Peyer's patch (tissue), 4 donors: Measurements from ENCODE around the gene YTHDF1. TPM values are rescaled to one million over a fixed set of nuclear protein-coding genes. Genes with fewer than 3 reads are reported as not detected.

Experiments
- DNase-seq, 3 donors: peaks; one replicate each; pipeline ENCODE4 v3.0.0-alpha.2; 2017 to 2019
- H3K27ac ChIP-seq, 4 donors: fragments of 200-600 bp; sonication (generic); one replicate each; pipeline ENCODE4 v1.5.1; 2016 to 2019
- H3K27me3 ChIP-seq, 2 donors: fragments of 200-600 bp; sonication (generic); one replicate each; pipeline ENCODE4 v1.5.1; 2019
- H3K36me3 ChIP-seq, 3 donors: fragments of 200-600 bp; sonication (generic); one replicate each; pipeline ENCODE4 v1.5.1; 2016 to 2019
- H3K4me1 ChIP-seq, 4 donors: fragments of 200-600 bp; sonication (generic); one replicate each; pipeline ENCODE4 v1.5.1; 2016 to 2019
- H3K4me3 ChIP-seq, 4 donors: fragments of 200-600 bp; sonication (generic); 1 replicate in 3 of 4; 2 replicates in 1 of 4; pipeline ENCODE4 v1.5.1; 2016 to 2019; ENCODE audit warnings: mild to moderate bottlenecking in 1 of 4
- H3K9me3 ChIP-seq, 4 donors: fragments of 200-600 bp; sonication (generic); one replicate each; pipeline ENCODE4 v1.5.1; 2016 to 2019; ENCODE audit warnings: mild to moderate bottlenecking in 1 of 4
- CTCF ChIP-seq, 6 experiments: fragments of 450-650 bp in 4 of 6; fragments of 200-600 bp in 2 of 6; sonication (generic) in 1 of 6; IDR thresholded peaks; one replicate each; pipeline ENCODE4 v1.5.1; 2017 to 2019; ENCODE audit warnings: antibody characterized with exemption in 6 of 6, mild to moderate bottlenecking in 3 of 6, moderate library complexity in 1 of 6
- POLR2A ChIP-seq, 2 donors: fragments of 450-650 bp; IDR thresholded peaks; one replicate each; pipeline ENCODE4 v1.5.1; 2017; ENCODE audit warnings: antibody characterized with exemption in 2 of 2, mild to moderate bottlenecking in 2 of 2, moderate library complexity in 2 of 2
- total RNA-seq, 4 donors: library from RNA; depleted of rRNA; stranded (reverse); fragments of >200 nt; gene quantifications; one replicate each; pipeline ENCODE4 v1.1.0, GENCODE V29; 2016

The YTHDF1 gene
- total RNA-seq, 4 donors from 2014 or later: 25.7 to 30.5 (median 28.3) TPM

- DNase-seq: no peak
These were observed 19.6 kb upstream of the YTHDF1 start, which contains the start of gene BIRC7 for GRCh38 chr20:63235399-63235983. Gene BIRC7 (plus strand): TSS chr20:63235905. CDS start chr20:63236097, 192 bp downstream.

GRCh38 chr20:63234693-63235398, 18.9 kb upstream of the YTHDF1 start:
- DNase-seq: no peak
- Histone ChIP-seq H3K4me1 (no peaks in the 10 kb centered on the region), H3K27me3 (no peaks in the 10 kb centered on the region), H3K4me3 (no peak overlapping the region), H3K9me3 (no peaks in the 10 kb centered on the region), H3K36me3 (no peaks in the 10 kb centered on the region), H3K27ac (no peak overlapping the region)
- peak in 4 of 6 experiments; percentile 21 to 49 (median 31) for TF ChIP-seq CTCF (IDR thresholded peaks at IDR 0.05)
- TF ChIP-seq POLR2A (IDR thresholded peaks at IDR 0.05): no peak

More at GRCh38 chr20:63235399-63235983, 19.6 kb upstream of the YTHDF1 start, which contains the start of gene BIRC7:
- no peaks in the 10 kb centered on the region for H3K9me3 ChIP-seq
- no peak within 1 kb of the TSS for H3K27ac ChIP-seq
- H3K27me3 ChIP-seq: no peaks in the 10 kb centered on the region
- no peak within 1 kb of the TSS for H3K4me3 ChIP-seq
- no peak for TF ChIP-seq CTCF (IDR thresholded peaks at IDR 0.05)
- no peak for TF ChIP-seq POLR2A (IDR thresholded peaks at IDR 0.05)
- H3K4me1 ChIP-seq: no peaks in the 10 kb centered on the region
- H3K36me3 ChIP-seq: no peaks in the 10 kb centered on the region

- Histone ChIP-seq H3K27ac (no peak overlapping the region), H3K27me3 (no peaks in the 10 kb centered on the region), H3K36me3 (no peaks in the 10 kb centered on the region), H3K4me1 (no peaks in the 10 kb centered on the region), H3K4me3 (no peak overlapping the region), H3K9me3 (no peaks in the 10 kb centered on the region)
- no peak for DNase-seq
- TF ChIP-seq CTCF (IDR thresholded peaks at IDR 0.05): no peak
- no peak for TF ChIP-seq POLR2A (IDR thresholded peaks at IDR 0.05)
These were observed 18.0 kb upstream of the YTHDF1 start for GRCh38 chr20:63233924-63234323.

- Histone ChIP-seq H3K9me3 (no peaks in the 10 kb centered on the region), H3K27me3 (no peaks in the 10 kb centered on the region), H3K36me3 (no peaks in the 10 kb centered on the region), H3K4me1 (no peaks in the 10 kb centered on the region), H3K27ac (no peak overlapping the region), H3K4me3 (no peak overlapping the region)
- no peak for TF ChIP-seq POLR2A (IDR thresholded peaks at IDR 0.05)
- TF ChIP-seq CTCF (IDR thresholded peaks at IDR 0.05): no peak
- DNase-seq: no peak
These were observed 17.1 kb upstream of the YTHDF1 start for GRCh38 chr20:63233061-63233344.

- Histone ChIP-seq H3K4me1 (no peaks in the 10 kb centered on the region), H3K27ac (no peak overlapping the region), H3K4me3 (no peak overlapping the region), H3K27me3 (no peaks in the 10 kb centered on the region), H3K9me3 (no peaks in the 10 kb centered on the region), H3K36me3 (no peaks in the 10 kb centered on the region)
- TF ChIP-seq CTCF (IDR thresholded peaks at IDR 0.05): no peak
- TF ChIP-seq POLR2A (IDR thresholded peaks at IDR 0.05): no peak
- DNase-seq: no peak
These were observed 16.5 kb upstream of the YTHDF1 start for GRCh38 chr20:63232235-63233060.
